Right lobe of liver (tissue), 6 donors: Measurements from ENCODE around the gene ACTRT3. TPM values are rescaled to one million over a fixed set of nuclear protein-coding genes. Genes with fewer than 3 reads are reported as not detected.

ENCODE experiments used
- ATAC-seq, 4 donors: fragments of 200-7000 bp; cut with Tn5 transposase; one replicate each; pipeline ENCODE4 v1.9.1; 2020; ENCODE audit warnings: mild to moderate bottlenecking in 4 of 4, moderate library complexity in 4 of 4
- DNase-seq, 3 donors: peaks; one replicate each; pipeline ENCODE4 v3.0.0-alpha.2; 2020
- H3K27ac ChIP-seq, 3 donors: fragments of 200-600 bp; one replicate each; pipeline ENCODE4 v1.8.0; 2022
- H3K27me3 ChIP-seq, 2 donors: fragments of 200-600 bp; one replicate each; pipeline ENCODE4 v1.8.0; 2022
- H3K36me3 ChIP-seq, 4 donors: fragments of 200-600 bp; sonication (generic) in 1 of 4; one replicate each; pipeline versions ENCODE4 v1.5.1 to v1.8.0; 2017 to 2022; ENCODE audit warnings: control low read depth in 1 of 4
- H3K4me1 ChIP-seq, 4 donors: fragments of 200-600 bp; sonication (generic) in 1 of 4; one replicate each; pipeline versions ENCODE4 v1.5.1 to v1.8.0; 2017 to 2022; ENCODE audit warnings: control low read depth in 1 of 4
- H3K4me3 ChIP-seq, 3 donors: fragments of 200-600 bp; one replicate each; pipeline ENCODE4 v1.8.0; 2022
- H3K9me3 ChIP-seq, 4 donors: fragments of 200-600 bp; sonication (generic) in 1 of 4; one replicate each; pipeline versions ENCODE4 v1.5.1 to v1.8.0; 2017 to 2022; ENCODE audit warnings: control low read depth in 1 of 4
- POLR2A ChIP-seq: fragments of 450-650 bp; IDR thresholded peaks from one replicate; pipeline ENCODE4 v1.6.1; 2017; ENCODE audit warnings: antibody characterized with exemption, mild to moderate bottlenecking
- WGBS: methylation state at CpG from one replicate; pipeline ENCODE4 v1.1.6; 2018; ENCODE audit warnings: low coverage, low lambda C conversion rate; ENCODE audit not compliant: insufficient coverage; ENCODE audit errors: missing lambda C conversion rate; 5-methylcytosine and 5-hydroxymethylcytosine counted together
- intact Hi-C, 2 donors: fragments of 100-400 bp; cut with DNase I; formaldehyde crosslinking; loops; one replicate each; pipeline versions ENCODE4 v1.11.2 to v1.14.1; 2022
- total RNA-seq, 6 experiments: library from RNA; depleted of rRNA in 2 of 6; stranded (reverse); fragments of >200 nt in 2 of 6; fragmentation: NEBNext Ultra II Directional in 3 of 6; extraction: Animal tissue kit (Norgen Biotek cat#: 25700) in 3 of 6; gene quantifications; one replicate each; pipeline versions ENCODE4 v1.1.0 to v1.2.4, GENCODE V29; 2016 to 2023
- TF ChIP-seq, protein P1 (sequence below), 4 donors: fragments of 200-600 bp in 3 of 4; fragments of 450-650 bp in 1 of 4; IDR thresholded peaks; one replicate each; pipeline versions ENCODE4 v1.5.1 to v1.8.0; 2016 to 2022; ENCODE audit warnings: antibody characterized with exemption in 4 of 4, mild to moderate bottlenecking in 2 of 4
- donor health status: DM: no; HTN: yes; CAD: no.
- donor health status: DM: no; HTN: no; CAD: no.
- donor health status: DM: no; HTN: no; CAD: no.
- donor health status: DM: no; HTN: yes; CAD: no.
- donor health status: DM: no; HTN: yes; CAD: no.

ACTRT3 gene
- total RNA-seq, 6 experiments from 2014 or later = 1.1 to 2.3 (median 1.6) TPM

- Histone ChIP-seq H3K27ac (no peak overlapping the region), H3K27me3 (no peaks in the 10 kb centered on the region), H3K36me3 (no peaks in the 10 kb centered on the region), H3K4me1 (no peaks in the 10 kb centered on the region), H3K4me3 (no peak overlapping the region), H3K9me3 (no peaks in the 10 kb centered on the region)
- TF ChIP-seq, protein P1, sequence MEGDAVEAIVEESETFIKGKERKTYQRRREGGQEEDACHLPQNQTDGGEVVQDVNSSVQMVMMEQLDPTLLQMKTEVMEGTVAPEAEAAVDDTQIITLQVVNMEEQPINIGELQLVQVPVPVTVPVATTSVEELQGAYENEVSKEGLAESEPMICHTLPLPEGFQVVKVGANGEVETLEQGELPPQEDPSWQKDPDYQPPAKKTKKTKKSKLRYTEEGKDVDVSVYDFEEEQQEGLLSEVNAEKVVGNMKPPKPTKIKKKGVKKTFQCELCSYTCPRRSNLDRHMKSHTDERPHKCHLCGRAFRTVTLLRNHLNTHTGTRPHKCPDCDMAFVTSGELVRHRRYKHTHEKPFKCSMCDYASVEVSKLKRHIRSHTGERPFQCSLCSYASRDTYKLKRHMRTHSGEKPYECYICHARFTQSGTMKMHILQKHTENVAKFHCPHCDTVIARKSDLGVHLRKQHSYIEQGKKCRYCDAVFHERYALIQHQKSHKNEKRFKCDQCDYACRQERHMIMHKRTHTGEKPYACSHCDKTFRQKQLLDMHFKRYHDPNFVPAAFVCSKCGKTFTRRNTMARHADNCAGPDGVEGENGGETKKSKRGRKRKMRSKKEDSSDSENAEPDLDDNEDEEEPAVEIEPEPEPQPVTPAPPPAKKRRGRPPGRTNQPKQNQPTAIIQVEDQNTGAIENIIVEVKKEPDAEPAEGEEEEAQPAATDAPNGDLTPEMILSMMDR (IDR thresholded peaks at IDR 0.05) = no peak
- no peak for TF ChIP-seq POLR2A
- no peak for ATAC-seq
- intact Hi-C loops = loop anchor here in 1 of 2 donors (5.0 kb wide), 1 partner anchor 210 kb away; no protein-coding TSS in a partner anchor
- DNase-seq = no peak
- WGBS = 80% methylated on average over 2 of the region's 2 CpGs
Measured at GRCh38 chr3:169751875-169752274, 17.5 kb downstream of the ACTRT3 start.

DNA sequence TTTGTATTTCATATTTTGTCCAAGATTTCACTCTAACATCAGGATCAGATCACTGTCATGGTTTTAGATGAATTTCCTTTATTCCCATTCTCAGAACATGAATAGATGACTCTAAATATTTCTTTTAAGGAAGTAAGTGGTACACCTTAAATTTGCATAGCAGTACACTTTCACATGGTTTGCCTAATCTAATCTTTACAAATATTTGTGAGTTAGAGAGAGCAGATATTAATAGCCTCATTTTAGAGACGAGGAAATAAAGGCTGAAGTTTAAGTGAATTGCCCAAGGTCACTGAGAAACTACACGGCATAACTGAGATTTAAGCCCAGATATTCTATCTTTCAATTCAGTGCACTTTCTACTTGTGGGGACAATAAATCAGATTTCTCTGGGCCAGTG lies 18.7 kb downstream of the ACTRT3 start:
- no peaks in the 10 kb centered on the region for H3K27me3 ChIP-seq
- no peaks in the 10 kb centered on the region for H3K36me3 ChIP-seq
- WGBS = 34% methylated on average over 2 of the region's 2 CpGs
- ATAC-seq = no peak
- TF ChIP-seq POLR2A = no peak
- TF ChIP-seq, protein P1 (IDR thresholded peaks at IDR 0.05) = no peak
- H3K27ac ChIP-seq = no peak overlapping the region
- no peak for DNase-seq
- no peak overlapping the region for H3K4me3 ChIP-seq
- H3K9me3 ChIP-seq = no peaks in the 10 kb centered on the region
- intact Hi-C loops = loop anchor here in 1 of 2 donors (5.0 kb wide), 1 partner anchor 212 kb away; no protein-coding TSS in a partner anchor
- H3K4me1 ChIP-seq = no peaks in the 10 kb centered on the region

DNA sequence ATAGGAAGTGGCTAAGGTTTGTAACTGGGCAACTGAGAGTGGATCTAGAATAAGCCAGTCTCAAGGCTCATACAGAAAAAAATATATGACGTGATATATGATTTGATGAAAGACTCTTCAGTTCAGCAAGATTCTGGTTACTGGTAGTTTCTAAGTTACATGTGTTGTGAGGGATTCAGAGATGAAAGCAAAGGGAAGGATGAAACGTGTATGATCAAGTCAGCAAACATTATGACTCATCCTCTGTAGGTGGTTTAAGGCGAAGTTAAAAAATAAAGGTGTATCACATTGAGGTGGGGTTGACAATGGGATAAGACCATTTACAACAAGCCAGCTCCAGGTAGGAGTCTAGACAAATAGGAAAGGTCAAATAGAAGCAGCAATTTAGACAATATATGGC lies 20.7 kb downstream of the ACTRT3 start:
- H3K4me1 ChIP-seq = no peaks in the 10 kb centered on the region
- no peak for DNase-seq
- H3K27ac ChIP-seq = no peak overlapping the region
- intact Hi-C loops = no loop called here
- no peaks in the 10 kb centered on the region for H3K27me3 ChIP-seq
- 47% methylated on average over 3 of the region's 3 CpGs for WGBS
- no peak overlapping the region for H3K4me3 ChIP-seq
- TF ChIP-seq POLR2A = no peak
- TF ChIP-seq, protein P1 (IDR thresholded peaks at IDR 0.05) = no peak
- no peak for ATAC-seq
- H3K36me3 ChIP-seq = no peaks in the 10 kb centered on the region
- no peaks in the 10 kb centered on the region for H3K9me3 ChIP-seq

DNA sequence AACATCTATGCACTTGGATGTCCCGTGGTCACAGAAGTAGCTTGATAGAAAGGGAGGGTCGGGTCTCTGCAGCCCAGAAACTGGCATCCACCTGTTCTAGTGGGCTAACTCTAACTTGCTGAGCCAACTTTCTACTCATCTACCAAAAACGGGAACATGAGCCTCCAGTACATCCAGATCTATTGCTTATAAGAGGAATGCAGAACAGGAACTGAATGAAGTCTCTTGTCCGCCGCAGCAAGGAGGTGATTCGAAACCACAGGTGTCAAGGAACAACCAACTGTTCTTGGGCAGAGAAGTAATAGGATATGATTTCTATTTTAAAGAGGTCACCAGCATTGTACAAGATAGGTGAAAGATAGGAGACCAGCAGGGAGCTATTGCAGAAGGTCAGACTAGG lies 22.4 kb downstream of the ACTRT3 start:
- no peak for TF ChIP-seq POLR2A
- TF ChIP-seq, protein P1 (IDR thresholded peaks at IDR 0.05) = no peak

More for the DNA sequence above, 22.4 kb downstream of the ACTRT3 start:
- ATAC-seq (no peak), DNase-seq (no peak)
- Histone ChIP-seq H3K4me3 (no peak overlapping the region), H3K36me3 (no peaks in the 10 kb centered on the region), H3K4me1 (no peaks in the 10 kb centered on the region), H3K27ac (no peak overlapping the region), H3K27me3 (no peaks in the 10 kb centered on the region), H3K9me3 (no peaks in the 10 kb centered on the region)
- intact Hi-C loops = no loop called here
- WGBS = 26% methylated on average over 6 of the region's 6 CpGs
